PFSK-1 (cell line): ENCODE measurements around the gene MARK4.

Experiments
- FOXP2 ChIP-seq: optimal IDR thresholded peaks from 2 replicates; pipeline ENCODE3; 2011; ENCODE audit warnings: borderline replicate concordance, control low read depth, inconsistent platforms; ENCODE audit not compliant: insufficient read depth; ENCODE audit errors: extremely low read length, extremely low read depth
- POLR2AphosphoS5 ChIP-seq: IDR thresholded peaks from 2 replicates; pipeline ENCODE4 v1.6.1; 2012; ENCODE audit warnings: low read depth, mild to moderate bottlenecking, control low read depth, low read length, moderate library complexity
- SIN3A ChIP-seq: IDR thresholded peaks from 2 replicates; pipeline ENCODE4 v1.6.1; 2012; ENCODE audit warnings: mild to moderate bottlenecking, low read length, moderate library complexity, borderline replicate concordance; ENCODE audit not compliant: insufficient read depth
- TAF1 ChIP-seq: IDR thresholded peaks from 2 replicates; pipeline ENCODE4 v1.6.1; 2012; ENCODE audit warnings: low read length, control low read depth, borderline replicate concordance; ENCODE audit not compliant: insufficient read depth
- TF ChIP-seq, protein P1 (sequence below), 2 experiments: IDR thresholded peaks; 2 replicates each; pipeline versions ENCODE4 v1.6.1 to v1.8.0; 2011 to 2012; ENCODE audit warnings: low read depth in 2 of 2, low read length in 2 of 2, control low read depth in 1 of 2, inconsistent platforms in 1 of 2, mild to moderate bottlenecking in 1 of 2, moderate library complexity in 1 of 2; ENCODE audit not compliant: insufficient read depth in 1 of 2

DNA sequence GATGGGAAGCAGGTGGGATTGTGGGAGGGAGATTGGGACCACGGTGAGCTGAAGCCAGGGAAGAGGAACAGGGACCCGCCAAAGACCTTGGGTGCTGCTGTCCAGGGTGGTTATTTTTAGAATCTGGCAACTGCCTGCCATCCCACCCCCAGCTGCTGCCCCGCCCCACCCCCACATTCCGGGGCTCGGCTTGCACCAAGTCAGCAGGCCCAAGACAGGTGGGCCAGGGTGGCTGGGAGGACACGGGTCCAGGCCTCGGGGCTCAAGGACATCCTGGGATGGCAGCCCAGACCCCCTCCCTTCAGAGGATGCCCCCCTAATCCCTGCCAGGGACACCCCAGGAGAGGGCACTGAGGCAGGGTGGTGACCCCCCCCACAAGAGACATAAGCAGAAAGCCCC is 70.8 kb downstream of the MARK4 start:
- TF ChIP-seq POLR2AphosphoS5 (no peak), SIN3A (no peak), TAF1 (no peak), FOXP2 (no peak)
- TF ChIP-seq, protein P1, sequence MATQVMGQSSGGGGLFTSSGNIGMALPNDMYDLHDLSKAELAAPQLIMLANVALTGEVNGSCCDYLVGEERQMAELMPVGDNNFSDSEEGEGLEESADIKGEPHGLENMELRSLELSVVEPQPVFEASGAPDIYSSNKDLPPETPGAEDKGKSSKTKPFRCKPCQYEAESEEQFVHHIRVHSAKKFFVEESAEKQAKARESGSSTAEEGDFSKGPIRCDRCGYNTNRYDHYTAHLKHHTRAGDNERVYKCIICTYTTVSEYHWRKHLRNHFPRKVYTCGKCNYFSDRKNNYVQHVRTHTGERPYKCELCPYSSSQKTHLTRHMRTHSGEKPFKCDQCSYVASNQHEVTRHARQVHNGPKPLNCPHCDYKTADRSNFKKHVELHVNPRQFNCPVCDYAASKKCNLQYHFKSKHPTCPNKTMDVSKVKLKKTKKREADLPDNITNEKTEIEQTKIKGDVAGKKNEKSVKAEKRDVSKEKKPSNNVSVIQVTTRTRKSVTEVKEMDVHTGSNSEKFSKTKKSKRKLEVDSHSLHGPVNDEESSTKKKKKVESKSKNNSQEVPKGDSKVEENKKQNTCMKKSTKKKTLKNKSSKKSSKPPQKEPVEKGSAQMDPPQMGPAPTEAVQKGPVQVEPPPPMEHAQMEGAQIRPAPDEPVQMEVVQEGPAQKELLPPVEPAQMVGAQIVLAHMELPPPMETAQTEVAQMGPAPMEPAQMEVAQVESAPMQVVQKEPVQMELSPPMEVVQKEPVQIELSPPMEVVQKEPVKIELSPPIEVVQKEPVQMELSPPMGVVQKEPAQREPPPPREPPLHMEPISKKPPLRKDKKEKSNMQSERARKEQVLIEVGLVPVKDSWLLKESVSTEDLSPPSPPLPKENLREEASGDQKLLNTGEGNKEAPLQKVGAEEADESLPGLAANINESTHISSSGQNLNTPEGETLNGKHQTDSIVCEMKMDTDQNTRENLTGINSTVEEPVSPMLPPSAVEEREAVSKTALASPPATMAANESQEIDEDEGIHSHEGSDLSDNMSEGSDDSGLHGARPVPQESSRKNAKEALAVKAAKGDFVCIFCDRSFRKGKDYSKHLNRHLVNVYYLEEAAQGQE (IDR thresholded peaks at IDR 0.05; ENCODE audit: insufficient read depth in 1 of 2, low read depth in 2 of 2, low read length in 2 of 2): no peak
